SK-N-MC (cell line): Measurements from ENCODE around the gene GNAS-AS1.

ENCODE experiments used
- DNase-seq: peaks from one replicate; pipeline ENCODE4 v3.0.0-alpha.2; 2011; ENCODE audit warnings: low read depth, low spot score
- H3K27ac ChIP-seq: fragments of 200-600 bp; sonication (generic); 2 replicates; pipeline ENCODE4 v1.5.1; 2016; ENCODE audit warnings: mixed run types
- H3K36me3 ChIP-seq: fragments of 200-600 bp; sonication (generic); 2 replicates; pipeline ENCODE4 v1.6.1; 2017; ENCODE audit warnings: antibody characterized with exemption, low read length, mixed read lengths; ENCODE audit not compliant: insufficient read depth
- H3K4me3 ChIP-seq: fragments of 200-600 bp; sonication (generic); 2 replicates; pipeline ENCODE4 v1.5.1; 2016
- H3K9ac ChIP-seq: fragments of 200-600 bp; sonication (generic); 2 replicates; pipeline ENCODE4 v1.8.0; 2017; ENCODE audit warnings: mixed run types, mixed read lengths; ENCODE audit not compliant: insufficient read length
- H3K9me3 ChIP-seq: fragments of 200-600 bp; sonication (generic); 2 replicates; pipeline ENCODE4 v1.6.1; 2017; ENCODE audit warnings: low read depth, mild to moderate bottlenecking, antibody characterized with exemption, low read length, moderate library complexity, mixed read lengths
- EZH2 ChIP-seq: fragments of 200-600 bp; sonication (generic); IDR thresholded peaks from one replicate; pipeline ENCODE4 v1.6.1; 2017; ENCODE audit warnings: antibody characterized with exemption
- FOXP2 ChIP-seq: optimal IDR thresholded peaks from 2 replicates; pipeline ENCODE3; 2011; ENCODE audit warnings: mild to moderate bottlenecking, moderate library complexity; ENCODE audit not compliant: insufficient read depth; ENCODE audit errors: extremely low read length, control extremely low read depth
- POLR2AphosphoS5 ChIP-seq: IDR thresholded peaks from 2 replicates; pipeline ENCODE4 v1.6.1; 2012; ENCODE audit warnings: mild to moderate bottlenecking, low read depth, low read length, borderline replicate concordance

GNAS-AS1 gene

DNA sequence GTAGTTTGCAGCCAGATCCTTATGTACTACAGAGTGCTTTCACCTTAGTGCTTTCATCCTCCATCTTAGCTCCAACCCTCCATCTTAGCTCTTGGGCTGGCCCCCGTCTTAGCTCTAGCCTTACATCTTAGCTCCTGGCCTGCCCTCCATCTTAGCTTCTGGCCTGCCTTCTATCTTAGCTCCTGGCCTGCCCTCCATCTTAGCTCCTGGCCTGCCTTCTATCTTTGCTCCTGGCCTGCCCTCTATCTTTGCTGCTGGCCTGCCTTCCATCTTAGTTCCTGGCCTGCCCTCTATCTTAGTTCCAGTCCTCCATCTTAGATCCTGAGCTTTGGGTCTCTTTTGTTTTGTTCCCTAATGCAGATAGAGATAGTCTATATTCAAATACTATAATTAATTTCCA, 23.8 kb upstream of the GNAS-AS1 start:
- H3K9ac ChIP-seq, result no peak overlapping the region
- H3K27ac ChIP-seq, result no peak overlapping the region
- no peak for TF ChIP-seq EZH2
- TF ChIP-seq FOXP2, result no peak
- no peak for TF ChIP-seq POLR2AphosphoS5
- DNase-seq, result no peak
- H3K4me3 ChIP-seq, result no peak overlapping the region
- no peaks in the 10 kb centered on the region for H3K36me3 ChIP-seq
- no peaks in the 10 kb centered on the region for H3K9me3 ChIP-seq

DNA sequence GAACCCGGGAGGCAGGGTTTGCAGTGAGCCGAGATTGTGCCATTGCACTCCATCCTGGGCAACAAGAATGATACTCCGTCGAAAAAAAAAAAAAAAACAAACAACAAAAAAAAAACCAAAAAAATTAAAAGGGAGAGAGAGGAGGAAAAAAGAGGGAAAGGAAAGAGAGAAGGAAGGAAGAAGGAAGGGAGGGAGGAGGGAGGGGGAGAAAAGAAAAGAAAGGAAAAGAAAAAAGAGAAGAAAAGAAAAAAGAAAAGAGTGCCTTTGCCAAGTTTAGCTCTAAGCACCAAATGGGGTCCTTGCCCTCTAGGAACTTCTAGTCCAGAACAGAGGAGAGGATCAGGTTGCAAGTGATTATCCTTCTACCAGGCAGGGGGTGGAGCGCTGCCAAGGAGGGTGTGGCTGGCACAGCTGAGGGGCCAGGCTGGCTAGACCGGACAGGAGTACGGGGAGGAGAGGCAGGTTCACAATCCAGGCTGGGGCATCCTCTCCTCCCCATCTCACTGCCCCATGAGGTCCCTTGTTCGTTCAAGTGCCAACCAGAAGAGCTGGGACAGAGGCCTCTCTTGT, 20.9 kb upstream of the GNAS-AS1 start:
- no peak overlapping the region for H3K27ac ChIP-seq
- H3K36me3 ChIP-seq, result no peaks in the 10 kb centered on the region
- H3K9me3 ChIP-seq, result no peaks in the 10 kb centered on the region
- no peak overlapping the region for H3K4me3 ChIP-seq
- DNase-seq, result no peak
- H3K9ac ChIP-seq, result no peak overlapping the region
- no peak for TF ChIP-seq POLR2AphosphoS5
- no peak for TF ChIP-seq FOXP2
- no peak for TF ChIP-seq EZH2

DNA sequence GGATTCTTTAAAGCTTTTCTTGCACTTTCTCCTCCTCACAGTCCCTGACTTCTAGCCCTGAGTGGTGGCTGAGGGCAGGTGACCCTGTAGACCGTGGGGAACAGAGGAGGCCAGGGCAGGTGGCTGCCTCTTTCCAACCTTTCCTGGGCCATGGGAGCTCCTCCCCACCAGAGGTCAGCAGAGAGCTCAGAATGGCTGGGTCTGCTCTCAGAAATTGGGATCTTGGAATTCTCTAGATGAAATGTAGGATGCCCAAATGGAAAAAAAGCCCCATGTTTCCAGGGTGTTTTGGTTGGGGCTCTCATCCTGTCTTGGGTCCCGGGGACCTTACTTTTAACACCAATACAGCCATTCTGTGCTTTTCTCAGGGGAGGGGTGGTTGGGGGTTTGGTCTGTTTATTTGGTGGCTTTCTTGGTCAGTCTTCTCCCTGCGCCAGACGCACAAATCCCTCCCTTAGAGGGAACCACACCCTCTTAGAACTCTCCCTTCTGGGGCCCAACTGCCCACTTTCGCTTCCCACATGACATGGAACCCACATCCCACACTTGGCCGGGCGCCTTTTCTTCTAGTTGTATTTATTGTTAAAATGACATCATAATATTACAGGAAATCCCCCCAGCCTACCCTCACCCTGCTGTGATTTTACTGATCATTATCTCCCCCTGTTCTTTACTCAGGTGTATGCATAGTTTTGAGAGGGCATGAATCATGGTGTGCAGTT, 19.8 kb upstream of the GNAS-AS1 start:
- no peak for DNase-seq

DNA sequence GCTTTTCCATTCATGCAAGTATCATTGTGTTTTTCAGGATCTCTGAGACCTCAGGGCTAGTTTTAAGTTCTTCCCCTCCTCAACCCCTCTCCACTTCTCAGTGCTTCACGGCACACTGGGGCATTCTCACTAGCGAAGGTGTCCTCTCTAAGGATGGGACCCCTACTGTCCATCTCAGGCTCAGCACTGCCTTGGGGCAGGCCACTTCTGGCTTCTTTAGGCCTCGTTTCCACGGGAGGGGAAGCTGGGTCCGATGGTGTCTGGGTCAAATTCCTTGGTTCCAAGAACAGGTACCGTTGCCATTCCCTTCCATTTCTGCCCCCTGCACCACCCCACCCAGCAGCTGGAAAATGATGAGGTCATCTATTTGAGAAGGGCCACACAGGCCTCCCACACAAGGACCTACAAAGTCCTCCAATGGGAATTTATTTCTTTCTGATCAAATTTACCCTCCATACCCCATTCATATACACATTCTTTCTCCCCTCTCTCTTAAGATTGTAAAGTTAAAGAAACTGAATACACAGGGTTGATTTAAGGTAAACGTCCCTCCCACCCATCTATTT, 19.0 kb upstream of the GNAS-AS1 start:
- TF ChIP-seq FOXP2 (no peak), POLR2AphosphoS5 (no peak), EZH2 (no peak)
- H3K27ac ChIP-seq, result no peak overlapping the region
- H3K4me3 ChIP-seq, result no peak overlapping the region
- no peak overlapping the region for H3K9ac ChIP-seq
- no peaks in the 10 kb centered on the region for H3K9me3 ChIP-seq
- H3K36me3 ChIP-seq, result no peaks in the 10 kb centered on the region
- DNase-seq, result no peak

More for the DNA sequence above, 19.8 kb upstream of the GNAS-AS1 start:
- no peaks in the 10 kb centered on the region for H3K9me3 ChIP-seq
- no peak overlapping the region for H3K27ac ChIP-seq
- TF ChIP-seq POLR2AphosphoS5 (no peak), FOXP2 (no peak), EZH2 (no peak)
- no peaks in the 10 kb centered on the region for H3K36me3 ChIP-seq
- no peak overlapping the region for H3K4me3 ChIP-seq
- no peak overlapping the region for H3K9ac ChIP-seq

DNA sequence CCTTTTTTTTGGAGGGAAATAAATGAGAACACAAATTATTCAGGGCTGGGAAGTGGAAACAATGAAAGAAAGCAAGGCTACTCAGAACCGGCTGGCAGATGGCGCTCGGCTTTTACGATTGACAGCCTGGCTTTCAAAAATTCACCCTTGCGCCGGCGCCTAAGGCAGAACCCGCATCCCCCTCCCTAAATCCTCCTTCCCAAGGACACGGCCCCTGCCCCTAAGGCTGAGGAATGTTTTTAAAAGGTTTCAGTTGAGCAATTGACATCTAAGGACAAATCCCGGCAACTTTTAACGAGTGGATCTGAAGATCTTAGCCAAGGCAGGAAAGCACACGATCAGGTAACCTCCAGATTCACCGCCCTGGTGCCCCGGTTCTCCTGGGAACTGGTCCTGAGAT, 18.1 kb upstream of the GNAS-AS1 start:
- no peak overlapping the region for H3K4me3 ChIP-seq
- peak overlapping the region; percentile 20 for H3K9ac ChIP-seq
- DNase-seq, result no peak
- H3K9me3 ChIP-seq, result no peaks in the 10 kb centered on the region
- H3K27ac ChIP-seq, result no peak overlapping the region
- no peaks in the 10 kb centered on the region for H3K36me3 ChIP-seq
- TF ChIP-seq FOXP2 (no peak), POLR2AphosphoS5 (no peak), EZH2 (no peak)

DNA sequence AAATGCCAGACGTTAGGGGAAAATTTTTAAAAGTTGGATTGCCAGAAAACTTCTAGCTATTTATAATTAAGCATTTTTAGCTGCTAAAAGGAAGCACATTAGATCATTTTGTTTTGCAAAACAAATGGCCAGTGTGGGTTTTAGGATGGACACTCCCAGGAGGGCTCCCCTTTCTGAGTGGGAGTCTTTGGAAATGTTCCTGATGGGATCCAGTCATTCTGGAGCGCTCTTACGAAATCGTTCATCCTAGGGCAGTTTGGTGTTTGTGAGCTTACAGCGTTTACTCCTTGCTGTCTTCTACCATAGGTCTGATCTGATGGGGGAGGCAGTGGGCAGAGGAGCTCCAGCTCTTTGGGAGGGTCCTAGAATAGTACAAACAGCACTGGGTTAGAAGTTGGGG, 16.5 kb upstream of the GNAS-AS1 start:
- no peak for DNase-seq
- no peaks in the 10 kb centered on the region for H3K36me3 ChIP-seq

DNA sequence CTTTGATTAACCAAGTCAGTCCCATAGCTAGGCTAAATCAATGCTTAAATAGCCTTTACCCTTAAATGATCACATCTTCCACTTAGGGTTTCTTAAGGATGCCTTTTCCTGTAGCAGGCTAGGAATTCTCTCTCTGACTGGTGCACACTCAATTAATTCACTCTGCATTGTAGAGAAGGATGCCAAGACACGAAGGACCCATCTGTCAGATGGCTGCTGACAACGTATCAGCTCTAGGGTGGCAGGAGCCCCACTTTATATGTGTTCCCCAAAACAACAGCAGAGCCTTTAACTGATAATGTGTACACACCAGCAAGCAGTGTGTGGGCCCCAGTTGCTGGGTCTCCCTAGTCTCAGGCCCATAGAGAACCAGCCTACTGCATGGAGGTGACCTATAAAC, 15.1 kb upstream of the GNAS-AS1 start:
- Histone ChIP-seq H3K27ac (no peak overlapping the region), H3K9ac (no peak overlapping the region), H3K9me3 (no peaks in the 10 kb centered on the region), H3K36me3 (no peaks in the 10 kb centered on the region), H3K4me3 (no peak overlapping the region)
- TF ChIP-seq POLR2AphosphoS5 (no peak), EZH2 (no peak), FOXP2 (no peak)
- no peak for DNase-seq

More for the DNA sequence above, 16.5 kb upstream of the GNAS-AS1 start:
- TF ChIP-seq POLR2AphosphoS5, result no peak
- no peak for TF ChIP-seq EZH2
- TF ChIP-seq FOXP2, result no peak
- Histone ChIP-seq H3K27ac (no peak overlapping the region), H3K4me3 (no peak overlapping the region), H3K9me3 (no peaks in the 10 kb centered on the region), H3K9ac (no peak overlapping the region)

DNA sequence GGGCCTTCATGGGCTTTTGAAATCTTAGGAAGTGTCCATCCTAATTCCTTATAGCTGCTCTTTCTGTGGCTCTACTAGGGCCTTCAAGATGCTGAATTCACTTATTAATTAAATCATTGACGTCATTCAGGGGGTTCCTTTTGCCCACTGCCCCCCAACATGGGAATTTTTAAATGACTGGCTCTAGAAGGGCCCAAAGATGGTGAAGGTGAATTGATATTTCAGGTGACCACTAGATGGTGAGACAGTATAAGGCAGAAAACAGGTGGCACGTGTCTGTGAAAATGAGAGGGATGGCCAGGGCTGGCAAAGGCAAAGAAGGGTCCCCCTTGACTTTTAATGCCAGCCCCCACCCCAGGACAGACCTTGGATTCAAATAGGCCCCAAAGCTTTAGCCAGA, 13.6 kb upstream of the GNAS-AS1 start:
- DNase-seq, result no peak
- Histone ChIP-seq H3K36me3 (no peaks in the 10 kb centered on the region), H3K4me3 (no peak overlapping the region), H3K9me3 (no peaks in the 10 kb centered on the region), H3K27ac (no peak overlapping the region), H3K9ac (no peak overlapping the region)
- TF ChIP-seq FOXP2 (no peak), POLR2AphosphoS5 (no peak), EZH2 (no peak)
